ENCODE results near the gene GALNT15.

- TF ChIP-seq, protein P1, sequence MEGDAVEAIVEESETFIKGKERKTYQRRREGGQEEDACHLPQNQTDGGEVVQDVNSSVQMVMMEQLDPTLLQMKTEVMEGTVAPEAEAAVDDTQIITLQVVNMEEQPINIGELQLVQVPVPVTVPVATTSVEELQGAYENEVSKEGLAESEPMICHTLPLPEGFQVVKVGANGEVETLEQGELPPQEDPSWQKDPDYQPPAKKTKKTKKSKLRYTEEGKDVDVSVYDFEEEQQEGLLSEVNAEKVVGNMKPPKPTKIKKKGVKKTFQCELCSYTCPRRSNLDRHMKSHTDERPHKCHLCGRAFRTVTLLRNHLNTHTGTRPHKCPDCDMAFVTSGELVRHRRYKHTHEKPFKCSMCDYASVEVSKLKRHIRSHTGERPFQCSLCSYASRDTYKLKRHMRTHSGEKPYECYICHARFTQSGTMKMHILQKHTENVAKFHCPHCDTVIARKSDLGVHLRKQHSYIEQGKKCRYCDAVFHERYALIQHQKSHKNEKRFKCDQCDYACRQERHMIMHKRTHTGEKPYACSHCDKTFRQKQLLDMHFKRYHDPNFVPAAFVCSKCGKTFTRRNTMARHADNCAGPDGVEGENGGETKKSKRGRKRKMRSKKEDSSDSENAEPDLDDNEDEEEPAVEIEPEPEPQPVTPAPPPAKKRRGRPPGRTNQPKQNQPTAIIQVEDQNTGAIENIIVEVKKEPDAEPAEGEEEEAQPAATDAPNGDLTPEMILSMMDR (IDR thresholded peaks at IDR 0.05) = no peak
- TF ChIP-seq POLR2AphosphoS5 (IDR thresholded peaks at IDR 0.05; ENCODE audit: low read depth, low read length) = no peak
- TF ChIP-seq, protein P2, sequence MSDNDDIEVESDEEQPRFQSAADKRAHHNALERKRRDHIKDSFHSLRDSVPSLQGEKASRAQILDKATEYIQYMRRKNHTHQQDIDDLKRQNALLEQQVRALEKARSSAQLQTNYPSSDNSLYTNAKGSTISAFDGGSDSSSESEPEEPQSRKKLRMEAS (IDR thresholded peaks at IDR 0.05; ENCODE audit: low read depth) = no peak
These were observed 11.6 kb downstream of the GALNT15 start for GRCh38 chr3:16186086-16186485.
